HCT116 (cell line): ENCODE measurements around the gene MYBPC1. TPM values are rescaled to one million over a fixed set of nuclear protein-coding genes. Genes with fewer than 3 reads are reported as not detected.

ENCODE experiments used
- ATAC-seq: fragments of 200-7000 bp; cut with Tn5 transposase; 2 replicates; pipeline ENCODE4 v1.9.1; 2020; ENCODE audit warnings: mild to moderate bottlenecking, moderate library complexity
- BruUV-seq: library from RNA; stranded (reverse); fragments of 400-500 nt; replicated peaks from 2 replicates; lab custom pipeline; 2021; lab: Mats Ljungman, UMichigan
- CTCF ChIA-PET: fragments of 300-600 bp; sonication (Branson Sonifier 250); formaldehyde crosslinking; loops from one replicate; lab custom pipeline; 2021; ENCODE audit warnings: antibody characterized with exemption; lab: Charles Lee
- POLR2A ChIA-PET: fragments of 300-600, 350-600 bp; sonication (Branson Sonifier 250); formaldehyde crosslinking; loops from one replicate; lab custom pipeline; 2021; ENCODE audit warnings: antibody characterized with exemption; lab: Charles Lee
- RAD21 ChIA-PET, 2 experiments: fragments of 300-600 bp; sonication (Branson Sonifier 250); formaldehyde crosslinking; loops; one replicate each; lab custom pipeline; 2023; ENCODE audit warnings: low total read pairs in 2 of 2; ENCODE audit not compliant: uncharacterized antibody in 2 of 2, unreplicated experiment in 2 of 2, low non-redundant PET in 1 of 2; lab: Charles Lee
- DNase-seq: peaks from one replicate; pipeline ENCODE4 v3.0.0-alpha.2; 2010; ENCODE audit warnings: low read depth, low spot score
- H2AFZ ChIP-seq: fragments of 200-600 bp; shearing (Covaris generic), sonication (generic); 2 replicates; pipeline ENCODE4 v1.6.1; 2017; ENCODE audit warnings: low read depth, mixed run types, mixed read lengths, antibody characterized with exemption, low read length; ENCODE audit not compliant: poor library complexity, severe bottlenecking
- H3K27ac ChIP-seq: 2 replicates; pipeline ENCODE4 v1.5.1; 2012; ENCODE audit warnings: low read depth, low read length
- H3K27me3 ChIP-seq: fragments of 200-600 bp; sonication (generic); 2 replicates; pipeline ENCODE4 v1.6.1; 2016; ENCODE audit warnings: mixed run types, low read length, mixed read lengths; ENCODE audit not compliant: insufficient read depth
- H3K36me3 ChIP-seq, 2 experiments: fragments of 200-500 bp in 1 of 2; fragments of 200-600 bp in 1 of 2; sonication (Bioruptor generic) in 1 of 2; sonication (generic) in 1 of 2; 2 replicates each; pipeline versions ENCODE4 v1.5.1 to v1.6.1; 2014 to 2016; ENCODE audit warnings: low read length in 2 of 2, inconsistent platforms in 1 of 2, mixed read lengths in 1 of 2, mixed run types in 1 of 2; ENCODE audit not compliant: insufficient read depth in 2 of 2, control insufficient read depth in 1 of 2
- H3K4me1 ChIP-seq, 2 experiments: fragments of 200-600 bp in 1 of 2; sonication (generic) in 1 of 2; 2 replicates each; pipeline versions ENCODE4 v1.5.1 to v1.6.1; 2012 to 2017; ENCODE audit warnings: low read length in 2 of 2, inconsistent platforms in 1 of 2, mild to moderate bottlenecking in 1 of 2, mixed read lengths in 1 of 2, mixed run types in 1 of 2, moderate library complexity in 1 of 2; ENCODE audit not compliant: insufficient read depth in 2 of 2, control insufficient read depth in 1 of 2
- H3K4me2 ChIP-seq: fragments of 200-600 bp; sonication (generic); 2 replicates; pipeline ENCODE4 v1.6.1; 2017; ENCODE audit warnings: mixed run types, low read length, mixed read lengths
- H3K4me3 ChIP-seq, 2 experiments: fragments of 200-600 bp in 1 of 2; sonication (generic) in 1 of 2; replicated peaks in 1 of 2; 2 replicates each; pipeline ENCODE4 v1.5.1; 2011 to 2016; ENCODE audit warnings: low read length in 2 of 2, control low read depth in 1 of 2, low read depth in 1 of 2, mild to moderate bottlenecking in 1 of 2, mixed read lengths in 1 of 2, mixed run types in 1 of 2
- H3K79me2 ChIP-seq: fragments of 200-600 bp; sonication (generic); 2 replicates; pipeline ENCODE4 v1.6.1; 2017; ENCODE audit warnings: mild to moderate bottlenecking, mixed run types, low read length, moderate library complexity, mixed read lengths; ENCODE audit not compliant: insufficient read depth
- H3K9ac ChIP-seq: fragments of 200-600 bp; sonication (generic); 2 replicates; pipeline ENCODE4 v1.6.1; 2016; ENCODE audit warnings: low read length, mixed read lengths
- H3K9me2 ChIP-seq: fragments of 200-600 bp; sonication (generic), shearing (Covaris generic); 2 replicates; pipeline ENCODE4 v1.6.1; 2017; ENCODE audit warnings: mixed run types, mild to moderate bottlenecking, moderate library complexity; ENCODE audit not compliant: insufficient read depth
- H3K9me3 ChIP-seq, 2 experiments: fragments of 200-500 bp in 1 of 2; fragments of 200-600 bp in 1 of 2; sonication (Bioruptor generic) in 1 of 2; sonication (generic) in 1 of 2; 2 replicates each; pipeline ENCODE4 v1.6.1; 2014 to 2017; ENCODE audit warnings: low read length in 2 of 2, mixed read lengths in 2 of 2, inconsistent platforms in 1 of 2, low read depth in 1 of 2, mild to moderate bottlenecking in 1 of 2, mixed run types in 1 of 2, moderate library complexity in 1 of 2; ENCODE audit not compliant: control insufficient read depth in 1 of 2, insufficient read depth in 1 of 2
- H4K20me1 ChIP-seq: fragments of 200-600 bp; sonication (generic), shearing (Covaris generic); 2 replicates; pipeline ENCODE4 v1.6.1; 2017; ENCODE audit warnings: mixed run types, mild to moderate bottlenecking, moderate library complexity; ENCODE audit not compliant: insufficient read depth
- CBX3 ChIP-seq: IDR thresholded peaks from 2 replicates; pipeline ENCODE4 v1.6.1; 2012; ENCODE audit warnings: low read depth
- CEBPB ChIP-seq: IDR thresholded peaks from 2 replicates; pipeline ENCODE4 v1.6.1; 2012; ENCODE audit warnings: low read depth
- EZH2 ChIP-seq: fragments of 200-600 bp; sonication (generic); IDR thresholded peaks from 2 replicates; pipeline ENCODE4 v1.6.1; 2017; ENCODE audit warnings: antibody characterized with exemption, mixed run types
- FOSL1 ChIP-seq: IDR thresholded peaks from 2 replicates; pipeline ENCODE4 v1.6.1; 2012; ENCODE audit warnings: low read depth
- JUND ChIP-seq: IDR thresholded peaks from 2 replicates; pipeline ENCODE4 v1.6.1; 2012
- RAD21 ChIP-seq: IDR thresholded peaks from 2 replicates; pipeline ENCODE4 v1.6.1; 2012; ENCODE audit warnings: low read depth, mild to moderate bottlenecking
- SIN3A ChIP-seq: IDR thresholded peaks from 2 replicates; pipeline ENCODE4 v1.6.1; 2012; ENCODE audit warnings: low read depth
- SP1 ChIP-seq: IDR thresholded peaks from 2 replicates; pipeline ENCODE4 v1.6.1; 2012; ENCODE audit warnings: low read depth
- YY1 ChIP-seq: IDR thresholded peaks from 2 replicates; pipeline ENCODE4 v1.6.1; 2011; ENCODE audit warnings: low read length, low read depth, moderate library complexity, mild to moderate bottlenecking; ENCODE audit not compliant: insufficient replicate concordance; ENCODE audit errors: extremely low read depth
- ZFX ChIP-seq: fragments of 450-650 bp; IDR thresholded peaks from 2 replicates; pipeline ENCODE4 v1.6.1; 2017
- intact Hi-C: fragments of 100-400 bp; cut with micrococcal nuclease; formaldehyde crosslinking; loops from 2 replicates; pipeline ENCODE4 v1.10.0; 2022
- total RNA-seq: library from RNA; stranded (reverse); gene quantifications from one replicate; pipeline ENCODE4 v1.2.1, GENCODE V29; 2021; ENCODE audit not compliant: unreplicated experiment
- TF ChIP-seq, protein P1 (sequence below): IDR thresholded peaks from 2 replicates; pipeline ENCODE4 v1.6.1; 2011; ENCODE audit warnings: mild to moderate bottlenecking, low read length, moderate library complexity; ENCODE audit not compliant: insufficient replicate concordance; ENCODE audit errors: extremely low read depth
- TF ChIP-seq, protein P2 (sequence below): IDR thresholded peaks from 2 replicates; pipeline ENCODE4 v1.6.1; 2012

Gene MYBPC1
- total RNA-seq, 1 experiment from 2014 or later = not detected

DNA sequence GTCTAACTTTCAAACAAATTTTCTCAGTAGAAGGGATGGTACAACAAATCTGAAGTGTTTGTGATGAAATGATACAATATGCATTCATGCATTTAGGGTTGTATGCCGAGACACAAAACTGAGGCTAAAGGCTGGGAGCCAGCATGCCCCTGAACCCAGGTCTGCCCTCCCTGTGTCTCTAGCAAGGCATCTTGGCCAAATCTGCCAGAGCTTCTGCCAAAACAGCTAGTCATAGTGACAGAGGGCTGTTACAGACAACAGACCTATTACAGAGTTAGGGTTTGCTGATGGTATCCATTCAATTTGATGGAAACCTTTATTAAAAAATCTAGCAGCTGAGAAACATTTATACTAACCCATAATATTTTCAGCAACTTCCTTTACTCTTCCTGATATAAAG lies 91.4 kb downstream of the MYBPC1 start (continued):
- TF ChIP-seq, protein P1, sequence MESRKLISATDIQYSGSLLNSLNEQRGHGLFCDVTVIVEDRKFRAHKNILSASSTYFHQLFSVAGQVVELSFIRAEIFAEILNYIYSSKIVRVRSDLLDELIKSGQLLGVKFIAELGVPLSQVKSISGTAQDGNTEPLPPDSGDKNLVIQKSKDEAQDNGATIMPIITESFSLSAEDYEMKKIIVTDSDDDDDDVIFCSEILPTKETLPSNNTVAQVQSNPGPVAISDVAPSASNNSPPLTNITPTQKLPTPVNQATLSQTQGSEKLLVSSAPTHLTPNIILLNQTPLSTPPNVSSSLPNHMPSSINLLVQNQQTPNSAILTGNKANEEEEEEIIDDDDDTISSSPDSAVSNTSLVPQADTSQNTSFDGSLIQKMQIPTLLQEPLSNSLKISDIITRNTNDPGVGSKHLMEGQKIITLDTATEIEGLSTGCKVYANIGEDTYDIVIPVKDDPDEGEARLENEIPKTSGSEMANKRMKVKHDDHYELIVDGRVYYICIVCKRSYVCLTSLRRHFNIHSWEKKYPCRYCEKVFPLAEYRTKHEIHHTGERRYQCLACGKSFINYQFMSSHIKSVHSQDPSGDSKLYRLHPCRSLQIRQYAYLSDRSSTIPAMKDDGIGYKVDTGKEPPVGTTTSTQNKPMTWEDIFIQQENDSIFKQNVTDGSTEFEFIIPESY = no peak
- TF ChIP-seq RAD21 (no peak), CEBPB (no peak)

DNA sequence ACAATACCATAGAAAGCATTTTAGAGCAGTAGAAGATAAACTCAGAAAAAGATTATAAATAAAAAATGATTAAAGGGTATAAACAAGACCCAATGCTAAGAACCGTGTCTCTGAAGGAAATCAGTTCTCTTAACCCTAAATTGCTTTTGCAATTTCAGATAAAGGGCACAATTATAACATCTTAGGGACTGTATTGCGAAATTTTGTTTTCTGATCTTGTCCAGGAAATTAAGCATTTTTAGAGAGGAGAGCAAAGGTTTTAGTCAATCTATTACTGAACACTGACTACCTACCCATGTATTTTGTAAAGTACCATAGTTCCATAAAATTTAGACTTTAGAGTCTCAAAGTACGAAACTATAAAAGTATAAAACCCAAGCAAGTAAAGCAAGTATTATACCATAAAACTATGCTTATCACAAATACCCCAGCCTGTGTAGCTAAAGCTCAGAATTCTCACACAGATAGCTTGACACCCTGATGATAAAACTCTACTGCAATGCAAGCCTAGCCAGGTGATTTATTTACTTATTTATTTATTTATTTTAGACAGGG lies 95.8 kb downstream of the MYBPC1 start:
- TF ChIP-seq YY1 (no peak), FOSL1 (no peak), RAD21 (no peak), CEBPB (no peak), CBX3 (no peak), JUND (no peak), SP1 (no peak), SIN3A (no peak), ZFX (no peak), EZH2 (no peak)
- TF ChIP-seq, protein P2, sequence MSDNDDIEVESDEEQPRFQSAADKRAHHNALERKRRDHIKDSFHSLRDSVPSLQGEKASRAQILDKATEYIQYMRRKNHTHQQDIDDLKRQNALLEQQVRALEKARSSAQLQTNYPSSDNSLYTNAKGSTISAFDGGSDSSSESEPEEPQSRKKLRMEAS = no peak
- TF ChIP-seq, all 23 proteins: peak for 0
- ChIA-PET CTCF (no interaction called here), POLR2A (no interaction called here), RAD21 (no interaction called here)
- no peak overlapping the region for H3K4me3 ChIP-seq
- DNase-seq (no peak), ATAC-seq (no peak)
- no TSS peak for BruUV-seq
- no peaks in the 10 kb centered on the region for H3K36me3 ChIP-seq
- H3K27me3 ChIP-seq = no peaks in the 10 kb centered on the region
- H3K4me1 ChIP-seq = no peaks in the 10 kb centered on the region
- no peaks in the 10 kb centered on the region for H3K9me2 ChIP-seq
- H2AFZ ChIP-seq = no peak overlapping the region
- intact Hi-C loops = no loop called here
- no peak overlapping the region for H3K9ac ChIP-seq
- no peak overlapping the region for H3K4me2 ChIP-seq
- no peak overlapping the region for H3K27ac ChIP-seq
- H4K20me1 ChIP-seq = no peaks in the 10 kb centered on the region
- H3K79me2 ChIP-seq = no peaks in the 10 kb centered on the region
- H3K9me3 ChIP-seq = no peaks in the 10 kb centered on the region
